Kidney (tissue), 14 donors: ENCODE results near the gene ESYT1. TPM values are rescaled to one million over a fixed set of nuclear protein-coding genes. Genes with fewer than 3 reads are reported as not detected.

Source experiments
- DNase-seq, 5 donors: peaks; one replicate each; pipeline ENCODE4 v3.0.0-alpha.2; 2013 to 2020
- FAIRE-seq: peaks from 2 replicates; lab custom pipeline; 2012; peaks lifted over from hg19 to GRCh38; lab: Jason Lieb, UNC
- H3K27ac ChIP-seq, 2 donors: one replicate each; pipeline ENCODE4 v1.7.0; 2013; ENCODE audit warnings: low read depth in 2 of 2, low read length in 2 of 2, inconsistent platforms in 1 of 2
- H3K27me3 ChIP-seq: one replicate; pipeline ENCODE4 v1.7.1; 2013; ENCODE audit warnings: low read length, inconsistent platforms; ENCODE audit not compliant: control insufficient read depth, insufficient read depth
- H3K36me3 ChIP-seq, 3 donors: one replicate each; pipeline versions ENCODE4 v1.7.0 to v1.7.1; 2013; ENCODE audit warnings: low read length in 3 of 3, control low read depth in 1 of 3, inconsistent platforms in 1 of 3; ENCODE audit not compliant: insufficient read depth in 3 of 3, control insufficient read depth in 2 of 3
- H3K4me1 ChIP-seq, 3 donors: one replicate each; pipeline versions ENCODE4 v1.7.0 to v1.7.1; 2013; ENCODE audit warnings: low read length in 3 of 3, inconsistent platforms in 1 of 3, low read depth in 1 of 3; ENCODE audit not compliant: control insufficient read depth in 2 of 3, insufficient read depth in 2 of 3
- H3K4me3 ChIP-seq, 3 donors: one replicate each; pipeline versions ENCODE4 v1.7.0 to v1.8.1; 2013; ENCODE audit warnings: low read length in 3 of 3, control low read depth in 1 of 3, inconsistent platforms in 1 of 3
- H3K9ac ChIP-seq, 3 donors: one replicate each; pipeline versions ENCODE4 v1.7.0 to v1.7.1; 2013; ENCODE audit warnings: low read length in 3 of 3, control low read depth in 1 of 3, inconsistent platforms in 1 of 3
- H3K9me3 ChIP-seq, 3 donors: one replicate each; pipeline versions ENCODE4 v1.7.0 to v1.7.1; 2013; ENCODE audit warnings: low read length in 3 of 3, control low read depth in 1 of 3, inconsistent platforms in 1 of 3; ENCODE audit not compliant: control insufficient read depth in 2 of 3, insufficient read depth in 1 of 3
- CTCF ChIP-seq: IDR thresholded peaks from 3 replicates; pipeline ENCODE4 v1.5.1; 2012; ENCODE audit warnings: mild to moderate bottlenecking, moderate library complexity, borderline replicate concordance; ENCODE audit not compliant: insufficient read depth; ENCODE audit errors: extremely low read depth
- intact Hi-C: fragments of 100-400 bp; cut with DNase I; formaldehyde crosslinking; loops from one replicate; pipeline ENCODE4 v1.11.1; 2022
- polyA plus RNA-seq: library from polyadenylated mRNA; stranded (reverse); fragments of 350-450 nt; fragmentation: Illumina TruSeq; extraction: RNeasy Lipid Tissue Mini Kit (QIAGEN cat#74804); gene quantifications from one replicate; pipeline ENCODE4 v1.2.3, GENCODE V29; 2014; ENCODE audit warnings: low read depth, low replicate concordance; ENCODE audit not compliant: insufficient read depth
- total RNA-seq: library from RNA; stranded (reverse); fragmentation: NEBNext Ultra II Directional; extraction: Animal tissue kit (Norgen Biotek cat#: 25700); gene quantifications from one replicate; pipeline ENCODE4 v1.2.1, GENCODE V29; 2021
- donor health status: control.
- donor health status: control.
- donor health status: control.
- donor health status: control.
- donor health status: control.
- donor health status: DM: yes; HTN: yes; CAD: no.
- donor health status: Normal renal cell carcinoma (clear cell type).

Gene ESYT1
- total and polyA plus RNA-seq, 2 donors from 2014 or later: 40.4 to 104 TPM

- H3K9me3 ChIP-seq: no peaks in the 10 kb centered on the region
- peaks cover 2 to 18% (median 17%) of the 10 kb centered on the region in 3 donors for H3K36me3 ChIP-seq
- no peak overlapping the region for H3K27ac ChIP-seq
- H3K4me3 ChIP-seq: no peak overlapping the region
- H3K9ac ChIP-seq: no peak overlapping the region
- DNase-seq (peak in 2 of 5 donors; percentile 40 to 73), FAIRE-seq (no peak)
- no peaks in the 10 kb centered on the region for H3K27me3 ChIP-seq
- intact Hi-C loops: no loop called here
- H3K4me1 ChIP-seq: peaks cover 0 to 11% (median 8%) of the 10 kb centered on the region in 3 donors
- TF ChIP-seq CTCF: no peak
Observed at GRCh38 chr12:56146492-56147460, 18.7 kb downstream of the ESYT1 start.

DNA sequence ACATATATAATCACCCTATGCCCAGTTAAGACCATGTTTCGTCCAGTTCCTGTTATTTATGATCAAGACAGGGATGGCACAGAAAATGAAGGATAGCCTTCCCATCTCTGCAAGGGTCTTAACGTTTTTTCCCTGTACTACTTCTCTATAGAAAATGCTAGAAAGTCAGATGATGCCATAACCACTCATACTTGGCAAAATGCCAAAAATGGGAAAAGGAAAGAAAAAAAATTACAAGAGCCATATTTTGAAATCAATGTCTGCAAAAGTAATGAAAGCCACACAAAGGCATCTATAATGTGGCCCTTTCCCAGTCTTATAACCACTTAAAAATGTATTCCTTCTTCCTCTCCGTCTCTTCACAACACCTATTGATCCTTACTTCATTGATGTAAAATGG, 22.5 kb downstream of the ESYT1 start:
- H3K9me3 ChIP-seq: no peaks in the 10 kb centered on the region
- DNase-seq (no peak), FAIRE-seq (no peak)
- peaks cover 0 to under 1% (median 0%) of the 10 kb centered on the region in 3 donors for H3K36me3 ChIP-seq
- no peaks in the 10 kb centered on the region for H3K27me3 ChIP-seq
- H3K9ac ChIP-seq: no peak overlapping the region
- H3K4me3 ChIP-seq: no peak overlapping the region
- peaks cover 0 to 23% (median 12%) of the 10 kb centered on the region in 3 donors for H3K4me1 ChIP-seq
- H3K27ac ChIP-seq: no peak overlapping the region
- intact Hi-C loops: no loop called here
- TF ChIP-seq CTCF: no peak

- FAIRE-seq (no peak), DNase-seq (peak; percentile 65 to 84 (median 73))
- TF ChIP-seq CTCF: no peak
- H3K27ac ChIP-seq: peak overlapping the region; percentile 87 to 91
- H3K9me3 ChIP-seq: no peaks in the 10 kb centered on the region
- H3K4me3 ChIP-seq: peak overlapping the region; percentile 71 to 92 (median 82)
- peak overlapping the region; percentile 57 to 83 (median 60) for H3K9ac ChIP-seq
- intact Hi-C loops: no loop called here
- H3K4me1 ChIP-seq: peaks cover 0 to 20% (median 10%) of the 10 kb centered on the region in 3 donors
- peaks cover 0 to 2% (median 0%) of the 10 kb centered on the region in 3 donors for H3K36me3 ChIP-seq
- H3K27me3 ChIP-seq: no peaks in the 10 kb centered on the region
Observed at GRCh38 chr12:56151672-56152131, 23.6 kb downstream of the ESYT1 start.
